RWPE2 (cell line): Measurements from ENCODE around the gene CLEC4F.

Experiments used
- ATAC-seq: fragments of 200-7000 bp; cut with Tn5 transposase; 3 replicates; pipeline ENCODE4 v1.9.1; 2021; ENCODE audit warnings: low read depth
- DNase-seq: peaks from one replicate; pipeline ENCODE4 v3.0.0-alpha.2; 2020; ENCODE audit warnings: low spot score
- H3K27ac ChIP-seq: fragments of 450-650 bp; 2 replicates; pipeline ENCODE4 v1.5.1; 2017; ENCODE audit warnings: mild to moderate bottlenecking; ENCODE audit not compliant: poor library complexity, severe bottlenecking
- H3K27me3 ChIP-seq: fragments of 250-450 bp; sonication (Bioruptor Pico); 2 replicates; pipeline ENCODE4 v1.5.1; 2021; ENCODE audit warnings: mild to moderate bottlenecking, moderate library complexity; ENCODE audit not compliant: insufficient read depth, poor library complexity, severe bottlenecking
- H3K36me3 ChIP-seq: fragments of 250-450 bp; sonication (Bioruptor Pico); 2 replicates; pipeline ENCODE4 v1.5.1; 2020; ENCODE audit warnings: low read depth, mild to moderate bottlenecking, moderate library complexity
- H3K4me1 ChIP-seq: fragments of 250-450 bp; sonication (Bioruptor Pico); 2 replicates; pipeline ENCODE4 v1.5.1; 2021; ENCODE audit warnings: mild to moderate bottlenecking, moderate library complexity; ENCODE audit not compliant: insufficient read depth, poor library complexity, severe bottlenecking
- H3K4me3 ChIP-seq: fragments of 250-450 bp; sonication (Bioruptor Pico); 2 replicates; pipeline ENCODE4 v1.5.1; 2021; ENCODE audit warnings: mild to moderate bottlenecking, moderate library complexity; ENCODE audit not compliant: severe bottlenecking
- H3K9me3 ChIP-seq: fragments of 250-450 bp; sonication (Bioruptor Pico); 2 replicates; pipeline ENCODE4 v1.5.1; 2021; ENCODE audit warnings: mild to moderate bottlenecking, moderate library complexity; ENCODE audit not compliant: severe bottlenecking
- TF ChIP-seq, protein P1 (sequence below): fragments of 450-650 bp; IDR thresholded peaks from one replicate; pipeline ENCODE4 v1.5.1; 2017; ENCODE audit warnings: mild to moderate bottlenecking, moderate library complexity; ENCODE audit not compliant: poor library complexity, severe bottlenecking

CLEC4F gene

DNA sequence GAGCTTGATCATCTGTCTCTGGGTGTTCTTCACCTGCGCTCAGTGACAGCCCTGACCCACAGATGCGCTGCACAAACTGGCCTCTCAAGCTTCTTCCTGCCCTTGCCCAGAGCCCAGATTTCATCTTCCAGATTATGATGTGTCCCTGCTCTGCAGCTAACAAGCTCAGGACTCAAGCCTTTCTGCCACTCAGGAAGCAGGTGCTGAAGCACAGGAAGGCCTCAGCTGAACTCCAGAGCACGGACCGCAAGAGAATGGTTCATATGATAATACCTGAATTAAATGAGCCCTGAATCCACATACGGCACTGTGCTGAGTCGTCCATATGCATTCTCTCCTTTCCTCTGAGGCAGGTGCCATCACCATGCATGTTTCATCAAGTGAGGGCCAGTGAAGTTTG, 11.5 kb upstream of the CLEC4F start:
- no peaks in the 10 kb centered on the region for H3K36me3 ChIP-seq
- H3K9me3 ChIP-seq, result no peaks in the 10 kb centered on the region
- H3K27me3 ChIP-seq, result no peaks in the 10 kb centered on the region
- H3K27ac ChIP-seq, result no peak overlapping the region
- no peak overlapping the region for H3K4me3 ChIP-seq
- TF ChIP-seq, protein P1, sequence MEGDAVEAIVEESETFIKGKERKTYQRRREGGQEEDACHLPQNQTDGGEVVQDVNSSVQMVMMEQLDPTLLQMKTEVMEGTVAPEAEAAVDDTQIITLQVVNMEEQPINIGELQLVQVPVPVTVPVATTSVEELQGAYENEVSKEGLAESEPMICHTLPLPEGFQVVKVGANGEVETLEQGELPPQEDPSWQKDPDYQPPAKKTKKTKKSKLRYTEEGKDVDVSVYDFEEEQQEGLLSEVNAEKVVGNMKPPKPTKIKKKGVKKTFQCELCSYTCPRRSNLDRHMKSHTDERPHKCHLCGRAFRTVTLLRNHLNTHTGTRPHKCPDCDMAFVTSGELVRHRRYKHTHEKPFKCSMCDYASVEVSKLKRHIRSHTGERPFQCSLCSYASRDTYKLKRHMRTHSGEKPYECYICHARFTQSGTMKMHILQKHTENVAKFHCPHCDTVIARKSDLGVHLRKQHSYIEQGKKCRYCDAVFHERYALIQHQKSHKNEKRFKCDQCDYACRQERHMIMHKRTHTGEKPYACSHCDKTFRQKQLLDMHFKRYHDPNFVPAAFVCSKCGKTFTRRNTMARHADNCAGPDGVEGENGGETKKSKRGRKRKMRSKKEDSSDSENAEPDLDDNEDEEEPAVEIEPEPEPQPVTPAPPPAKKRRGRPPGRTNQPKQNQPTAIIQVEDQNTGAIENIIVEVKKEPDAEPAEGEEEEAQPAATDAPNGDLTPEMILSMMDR, result no peak
- ATAC-seq (no peak), DNase-seq (no peak)
- no peaks in the 10 kb centered on the region for H3K4me1 ChIP-seq

DNA sequence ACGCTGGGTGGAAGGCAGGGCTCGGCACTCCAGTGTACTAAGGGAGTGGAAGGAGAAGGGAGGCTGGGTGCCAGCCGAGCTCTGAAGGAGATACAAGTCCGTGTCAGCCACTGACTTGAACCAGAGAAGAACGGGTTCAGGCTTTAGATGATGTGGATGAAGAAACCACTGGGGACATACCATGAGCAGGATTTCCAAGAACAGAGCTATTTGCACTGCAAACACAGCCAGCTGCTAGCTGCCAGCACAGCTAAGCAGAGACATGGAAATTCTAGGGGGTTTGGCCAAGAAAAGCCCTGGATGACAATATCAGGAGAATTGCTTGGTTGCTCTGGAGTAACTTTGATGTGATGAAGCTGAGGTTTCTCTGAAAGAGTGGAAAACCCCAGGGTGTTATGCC, 10.0 kb upstream of the CLEC4F start:
- Histone ChIP-seq H3K27ac (no peak overlapping the region), H3K4me1 (no peaks in the 10 kb centered on the region), H3K36me3 (no peaks in the 10 kb centered on the region), H3K4me3 (no peak overlapping the region), H3K9me3 (no peaks in the 10 kb centered on the region), H3K27me3 (no peaks in the 10 kb centered on the region)
- TF ChIP-seq, protein P1, result no peak
- DNase-seq (no peak), ATAC-seq (no peak)

DNA sequence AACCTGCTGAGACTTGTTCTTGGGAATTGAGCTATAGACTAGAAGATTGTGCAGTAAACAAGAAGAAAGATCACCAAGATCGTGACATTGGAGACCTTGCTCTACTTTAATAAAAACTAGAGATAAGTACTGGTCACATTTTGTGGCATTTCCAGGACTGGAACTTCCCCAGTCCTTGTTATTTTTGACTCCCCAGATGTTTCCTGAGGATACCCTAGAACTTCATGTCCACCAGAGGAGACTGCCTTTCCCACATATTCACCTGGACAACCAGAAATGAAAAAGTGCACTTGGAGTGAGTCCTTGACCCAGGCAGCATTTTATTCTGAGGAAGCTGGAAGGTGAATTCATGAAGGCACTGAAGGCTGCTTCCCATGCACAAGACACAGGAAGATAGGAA, 9.5 kb upstream of the CLEC4F start:
- Histone ChIP-seq H3K27me3 (no peaks in the 10 kb centered on the region), H3K9me3 (no peaks in the 10 kb centered on the region), H3K27ac (no peak overlapping the region), H3K4me3 (no peak overlapping the region), H3K4me1 (no peaks in the 10 kb centered on the region), H3K36me3 (no peaks in the 10 kb centered on the region)
- ATAC-seq (no peak), DNase-seq (no peak)
- TF ChIP-seq, protein P1, result no peak

DNA sequence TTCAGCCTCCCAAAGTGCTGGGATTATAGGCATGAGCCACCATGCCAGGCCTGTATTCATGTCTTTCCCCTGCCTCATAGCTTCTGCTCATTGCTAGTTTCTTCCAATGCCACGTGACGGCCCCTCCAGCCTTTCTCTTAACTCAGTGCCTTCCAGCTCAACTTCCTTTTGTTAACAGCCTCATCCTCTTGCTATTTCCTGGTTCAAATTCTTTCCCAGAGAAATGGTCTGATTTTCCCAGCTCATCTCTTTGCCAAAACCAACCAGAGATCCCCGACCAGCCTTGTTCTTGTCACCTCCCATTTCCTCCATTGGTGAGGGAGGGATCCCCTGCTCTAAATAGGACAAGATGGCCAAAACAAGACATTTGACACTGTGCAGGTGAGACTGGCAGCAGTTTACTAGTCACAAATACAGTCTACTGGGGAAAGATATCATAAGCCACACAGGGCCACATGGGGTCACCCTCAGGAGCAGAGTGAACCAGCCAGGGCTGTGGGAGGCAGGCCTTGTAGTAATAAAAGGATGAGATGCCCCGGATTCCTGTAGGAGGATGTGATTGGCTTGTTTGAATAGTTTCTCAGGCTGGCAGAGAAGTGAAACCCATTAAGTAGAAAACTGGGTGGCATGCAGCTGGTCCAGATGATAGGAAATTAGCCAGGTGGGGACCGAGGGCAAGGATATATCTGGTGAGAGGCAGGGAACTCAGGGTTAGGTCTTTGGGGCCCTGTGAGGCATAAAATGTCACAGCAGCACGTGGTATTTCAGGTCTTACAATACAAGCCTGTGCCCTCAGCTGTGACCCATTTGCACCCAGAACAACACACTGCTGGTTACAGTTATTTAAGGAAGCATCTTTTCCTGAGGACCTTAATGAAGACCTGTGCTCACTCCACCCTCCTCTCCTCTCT, 8.8 kb upstream of the CLEC4F start:
- Histone ChIP-seq H3K4me3 (no peak overlapping the region), H3K36me3 (no peaks in the 10 kb centered on the region), H3K9me3 (no peaks in the 10 kb centered on the region), H3K27ac (no peak overlapping the region), H3K27me3 (no peaks in the 10 kb centered on the region), H3K4me1 (no peaks in the 10 kb centered on the region)
- ATAC-seq, result no peak
- TF ChIP-seq, protein P1, result no peak
- DNase-seq, result no peak

DNA sequence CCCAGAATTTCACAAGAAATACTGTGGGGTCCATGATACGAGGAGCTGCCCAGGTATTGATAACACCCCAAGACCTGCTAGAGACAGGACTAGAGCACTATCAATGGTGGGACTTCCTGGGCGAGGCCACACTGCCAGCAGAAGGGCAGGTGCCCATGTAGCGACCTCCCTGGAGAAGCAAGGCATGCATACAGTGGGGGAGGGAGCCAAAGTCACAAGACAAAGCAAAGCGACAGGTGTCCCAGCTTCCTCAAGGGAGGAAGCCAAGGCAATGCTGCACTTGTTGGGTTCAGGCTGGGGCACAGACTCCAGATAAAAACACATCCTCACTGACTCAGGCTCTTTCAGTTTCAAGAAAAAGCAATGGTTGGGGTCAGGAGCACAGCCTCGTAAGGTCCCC, 7.7 kb upstream of the CLEC4F start:
- H3K9me3 ChIP-seq, result no peaks in the 10 kb centered on the region

More for the DNA sequence above, 7.7 kb upstream of the CLEC4F start:
- ATAC-seq, result no peak
- Histone ChIP-seq H3K4me1 (no peaks in the 10 kb centered on the region), H3K27ac (no peak overlapping the region), H3K4me3 (no peak overlapping the region), H3K27me3 (no peaks in the 10 kb centered on the region), H3K36me3 (no peaks in the 10 kb centered on the region)
- TF ChIP-seq, protein P1, result no peak
- no peak for DNase-seq
